Ovary (tissue), 9 donors: ENCODE results near the gene RBM47. TPM values are rescaled to one million over a fixed set of nuclear protein-coding genes. Genes with fewer than 3 reads are reported as not detected.
A peak's percentile ranks its signal among the peaks of the same experiment; 100 is the strongest.

Experiments
- DNase-seq, 5 donors: peaks; one replicate each; pipeline ENCODE4 v3.0.0-alpha.2; 2019 to 2020
- H3K27ac ChIP-seq, 2 donors: fragments of 200-600 bp; one replicate each; pipeline versions ENCODE4 v1.5.1 to v1.8.0; 2019 to 2022
- H3K27me3 ChIP-seq: fragments of 200-600 bp; one replicate; pipeline ENCODE4 v1.8.0; 2022
- H3K36me3 ChIP-seq: fragments of 200-600 bp; sonication (generic); one replicate; pipeline ENCODE4 v1.5.1; 2019
- H3K4me1 ChIP-seq: one replicate; pipeline ENCODE4 v1.8.1; 2013; ENCODE audit warnings: mild to moderate bottlenecking, moderate library complexity; ENCODE audit not compliant: insufficient read depth
- H3K4me3 ChIP-seq: fragments of 200-600 bp; sonication (generic); one replicate; pipeline ENCODE4 v1.5.1; 2017
- H3K9me3 ChIP-seq, 2 donors: fragments of 200-600 bp in 1 of 2; sonication (generic) in 1 of 2; one replicate each; pipeline versions ENCODE4 v1.5.1 to v1.8.1; 2013 to 2019; ENCODE audit warnings: mild to moderate bottlenecking in 1 of 2, moderate library complexity in 1 of 2
- EP300 ChIP-seq: sonication (generic); formaldehyde crosslinking; IDR thresholded peaks from one replicate; pipeline ENCODE4 v1.6.1; 2017; ENCODE audit warnings: antibody characterized with exemption
- POLR2A ChIP-seq: fragments of 450-650 bp; IDR thresholded peaks from one replicate; pipeline ENCODE4 v1.6.1; 2017; ENCODE audit warnings: antibody characterized with exemption, mild to moderate bottlenecking, moderate library complexity
- WGBS, 3 donors: extraction: QIAGEN DNeasy Blood & Tissue Kit in 1 of 3; methylation state at CpG; one replicate each; pipeline versions ENCODE4 v1.1.5 to v1.1.7; 2013 to 2017; 5-methylcytosine and 5-hydroxymethylcytosine counted together
- intact Hi-C, 4 donors: fragments of 100-400 bp; cut with DNase I; formaldehyde crosslinking; loops; one replicate each; pipeline versions ENCODE4 v1.11.0 to v1.15.1; 2022 to 2023
- polyA plus RNA-seq, 2 donors: library from polyadenylated mRNA; stranded (reverse); fragments of 200-250 nt in 1 of 2; fragments of 350-450 nt in 1 of 2; fragmentation: Illumina TruSeq in 1 of 2; extraction: RNeasy Lipid Tissue Mini Kit (QIAGEN cat#74804) in 1 of 2; gene quantifications; one replicate each; pipeline ENCODE4 v1.2.3, GENCODE V29; 2013 to 2014
- total RNA-seq, 7 donors: library from RNA; depleted of rRNA in 2 of 7; stranded (reverse); fragments of >200 nt in 2 of 7; fragmentation: NEBNext Ultra II Directional in 3 of 7; extraction: Animal tissue kit (Norgen Biotek cat#: 25700) in 3 of 7; gene quantifications; one replicate each; pipeline versions ENCODE4 v1.1.0 to v1.2.4, GENCODE V29; 2016 to 2023
- TF ChIP-seq, protein P1 (sequence below), 3 donors: fragments of 450-650 bp in 2 of 3; fragments of 200-600 bp in 1 of 3; IDR thresholded peaks; one replicate each; pipeline versions ENCODE4 v1.5.1 to v1.8.0; 2016 to 2022; ENCODE audit warnings: antibody characterized with exemption in 3 of 3, mild to moderate bottlenecking in 1 of 3
- donor health status: DM: no; HTN: no; CAD: no; lungs with moderate emphysema.
- donor health status: DM: no; HTN: no; CAD: no.
- donor health status: Bipolar disorder and iron deficiency.
- donor health status: DM: yes; HTN: yes; CAD: no.
- donor health status: DM: no; HTN: no; CAD: no.
- donor health status: DM: yes; HTN: yes; CAD: no.

The RBM47 gene
- total and polyA plus RNA-seq, 9 donors: 2.7 to 92.8 (median 10.3) TPM

DNA sequence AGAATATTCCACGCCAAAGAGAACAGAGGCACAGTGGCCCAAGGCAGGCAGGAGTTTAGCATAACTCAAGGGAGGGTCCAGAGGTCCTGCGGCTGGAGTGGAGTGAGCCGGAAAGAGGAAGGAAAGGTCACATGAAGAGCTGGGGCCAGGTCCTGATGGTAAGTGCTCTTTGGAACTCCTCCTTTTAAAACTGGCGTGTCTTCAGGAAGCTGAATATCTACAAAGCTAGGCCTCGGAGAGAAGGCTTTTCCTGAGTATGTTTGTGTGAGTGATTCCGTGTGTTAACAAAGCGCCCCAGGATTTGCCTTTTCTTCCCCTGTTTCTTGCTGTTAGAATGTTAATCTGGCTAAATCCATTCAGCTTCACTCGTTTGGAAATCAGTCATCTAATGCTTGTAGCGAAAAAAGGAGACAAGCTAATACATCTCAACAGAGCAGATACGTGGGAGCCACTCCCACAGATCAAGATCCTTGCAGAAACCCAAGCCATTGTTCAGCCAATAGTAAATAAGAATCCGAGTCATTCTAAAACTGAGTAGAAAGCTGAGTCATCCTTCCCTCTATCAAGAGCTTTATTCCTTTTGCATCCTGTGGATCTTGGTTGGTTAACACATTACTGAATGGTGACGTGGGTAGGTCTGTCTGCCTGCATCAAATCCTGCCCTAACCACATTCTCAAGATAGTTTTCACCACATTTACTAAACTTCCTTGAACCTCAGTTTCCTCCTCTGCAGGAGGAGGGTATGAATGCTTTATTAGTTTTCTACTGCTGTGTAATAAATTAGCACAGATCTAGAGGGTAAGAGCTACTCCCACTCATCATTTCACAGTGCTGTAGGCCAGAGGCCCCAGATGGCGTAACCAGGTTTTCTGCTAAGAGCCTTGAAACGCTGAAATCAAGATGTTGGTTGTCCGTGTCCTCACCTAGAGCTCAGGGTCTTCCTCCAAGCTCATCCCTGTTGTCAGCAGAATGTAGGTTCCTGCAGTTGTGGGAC lies 43.2 kb upstream of the RBM47 start:
- WGBS, 3 donors: 29 to 42% (median 34%) methylated on average over 15 of the region's 15 CpGs
- H3K9me3 ChIP-seq: no peaks in the 10 kb centered on the region
- no peak overlapping the region for H3K4me3 ChIP-seq
- H3K4me1 ChIP-seq: peaks cover 5% of the 10 kb centered on the region
- no peaks in the 10 kb centered on the region for H3K27me3 ChIP-seq
- no peak for TF ChIP-seq POLR2A
- TF ChIP-seq, protein P1, sequence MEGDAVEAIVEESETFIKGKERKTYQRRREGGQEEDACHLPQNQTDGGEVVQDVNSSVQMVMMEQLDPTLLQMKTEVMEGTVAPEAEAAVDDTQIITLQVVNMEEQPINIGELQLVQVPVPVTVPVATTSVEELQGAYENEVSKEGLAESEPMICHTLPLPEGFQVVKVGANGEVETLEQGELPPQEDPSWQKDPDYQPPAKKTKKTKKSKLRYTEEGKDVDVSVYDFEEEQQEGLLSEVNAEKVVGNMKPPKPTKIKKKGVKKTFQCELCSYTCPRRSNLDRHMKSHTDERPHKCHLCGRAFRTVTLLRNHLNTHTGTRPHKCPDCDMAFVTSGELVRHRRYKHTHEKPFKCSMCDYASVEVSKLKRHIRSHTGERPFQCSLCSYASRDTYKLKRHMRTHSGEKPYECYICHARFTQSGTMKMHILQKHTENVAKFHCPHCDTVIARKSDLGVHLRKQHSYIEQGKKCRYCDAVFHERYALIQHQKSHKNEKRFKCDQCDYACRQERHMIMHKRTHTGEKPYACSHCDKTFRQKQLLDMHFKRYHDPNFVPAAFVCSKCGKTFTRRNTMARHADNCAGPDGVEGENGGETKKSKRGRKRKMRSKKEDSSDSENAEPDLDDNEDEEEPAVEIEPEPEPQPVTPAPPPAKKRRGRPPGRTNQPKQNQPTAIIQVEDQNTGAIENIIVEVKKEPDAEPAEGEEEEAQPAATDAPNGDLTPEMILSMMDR (IDR thresholded peaks at IDR 0.05): no peak
- no peak for TF ChIP-seq EP300
- H3K27ac ChIP-seq: peak overlapping the region in 1 of 2 donors; percentile 6
- intact Hi-C loops: no loop called here
- no peaks in the 10 kb centered on the region for H3K36me3 ChIP-seq
- peak in 1 of 5 donors; percentile 13 for DNase-seq

DNA sequence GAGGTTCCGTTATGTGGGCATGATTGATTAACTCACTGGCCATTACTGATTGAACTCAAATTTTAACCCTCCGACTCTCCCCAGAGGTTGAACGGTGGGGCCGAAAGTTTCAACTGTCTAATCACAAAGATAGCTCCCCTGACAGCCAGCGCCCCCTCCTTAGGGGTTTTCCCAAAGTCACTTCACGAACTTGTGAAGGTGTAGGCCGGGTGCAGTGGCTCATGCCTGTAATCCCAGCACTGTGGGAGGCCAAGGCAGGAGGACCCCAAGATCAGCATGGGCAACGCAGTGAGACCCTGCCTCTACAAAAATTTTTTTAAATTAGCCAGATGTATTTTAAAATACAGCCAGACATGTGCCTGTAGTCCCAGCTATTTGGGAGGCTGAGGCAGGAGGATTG lies 39.8 kb upstream of the RBM47 start:
- Histone ChIP-seq H3K4me3 (no peak overlapping the region), H3K9me3 (no peaks in the 10 kb centered on the region), H3K36me3 (no peaks in the 10 kb centered on the region), H3K27me3 (no peaks in the 10 kb centered on the region), H3K27ac (no peak overlapping the region), H3K4me1 (peaks cover 5% of the 10 kb centered on the region)
- WGBS, 3 donors: 86 to 91% (median 91%) methylated on average over 8 of the region's 8 CpGs
- no peak for DNase-seq
- intact Hi-C loops: no loop called here
- no peak for TF ChIP-seq EP300
- no peak for TF ChIP-seq POLR2A
- TF ChIP-seq, protein P1 (IDR thresholded peaks at IDR 0.05): no peak

DNA sequence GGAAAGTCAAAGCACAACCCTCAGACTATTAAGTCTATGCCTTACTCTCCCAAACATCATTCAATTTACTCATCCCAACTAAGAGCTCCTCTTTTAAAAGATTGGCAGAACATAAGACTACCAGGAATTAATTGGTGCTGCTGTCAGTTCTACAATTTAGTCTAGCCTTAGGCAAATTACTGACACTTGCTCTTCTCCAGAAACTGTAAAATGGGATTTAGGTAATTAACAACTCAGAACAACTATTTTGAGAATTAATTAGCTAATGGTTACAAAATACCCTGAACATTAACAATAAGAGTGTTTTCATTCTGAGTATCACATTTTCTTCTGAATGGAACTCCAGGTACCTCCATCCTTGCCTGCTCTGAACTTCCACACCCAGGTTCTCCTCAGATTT lies 36.2 kb upstream of the RBM47 start:
- DNase-seq: no peak
- TF ChIP-seq EP300 (no peak), POLR2A (no peak)
- TF ChIP-seq, protein P1 (IDR thresholded peaks at IDR 0.05): no peak
- Histone ChIP-seq H3K27me3 (no peaks in the 10 kb centered on the region), H3K4me1 (no peaks in the 10 kb centered on the region), H3K4me3 (no peak overlapping the region), H3K9me3 (no peaks in the 10 kb centered on the region), H3K36me3 (no peaks in the 10 kb centered on the region), H3K27ac (no peak overlapping the region)
- intact Hi-C loops: no loop called here

- no peaks in the 10 kb centered on the region for H3K27me3 ChIP-seq
- WGBS, 3 donors: 10 to 15% (median 11%) methylated on average over 10 of the region's 10 CpGs
- no peaks in the 10 kb centered on the region for H3K9me3 ChIP-seq
- no peaks in the 10 kb centered on the region for H3K36me3 ChIP-seq
- TF ChIP-seq EP300: no peak
- TF ChIP-seq, protein P1 (IDR thresholded peaks at IDR 0.05): no peak
- H3K4me3 ChIP-seq: no peak overlapping the region
- H3K27ac ChIP-seq: no peak overlapping the region
- intact Hi-C loops: no loop called here
- no peaks in the 10 kb centered on the region for H3K4me1 ChIP-seq
- peak in 1 of 5 donors; percentile 12 for DNase-seq
Observed at GRCh38 chr4:40662962-40663604, 33.4 kb upstream of the RBM47 start.
